NCI-H69 (cell line): Measurements from ENCODE around the gene EML2.
"Not testable (repeated sequence)": the region's sequence is repeated elsewhere in the genome, so short reads cannot be mapped to it uniquely, and the experiment has no call there.

Experiments used
- DNase-seq: peaks from one replicate; lab custom pipeline; 2025; lab: John Stamatoyannopoulos, UW

The EML2 gene

GRCh38 chr19:45615795-45616703, 23.1 kb downstream of the EML2 start:
- DNase-seq, result peak; percentile 92

- DNase-seq, result not testable (repeated sequence)
Measured at GRCh38 chr19:45615056-45615455, 24.1 kb downstream of the EML2 start.

- DNase-seq, result peak; percentile 65
Measured at GRCh38 chr19:45613926-45614725, 25.1 kb downstream of the EML2 start.

- no peak for DNase-seq
Measured at GRCh38 chr19:45608948-45609347, 30.2 kb downstream of the EML2 start.

- DNase-seq, result peak; percentile 79
Measured at GRCh38 chr19:45607071-45608029, 31.8 kb downstream of the EML2 start.

GRCh38 chr19:45601524-45602374, 37.4 kb downstream of the EML2 start, which contains the start of gene GPR4:
GPR4 (minus strand) TSS chr19:45602212; CDS start chr19:45591866, 10,346 bp downstream.
- peak; percentile 53 for DNase-seq

GRCh38 chr19:45601115-45601514, 38.1 kb downstream of the EML2 start:
- no peak for DNase-seq

- DNase-seq, result no peak
Measured at GRCh38 chr19:45600340-45600885, 38.8 kb downstream of the EML2 start.

- peak; percentile 64 for DNase-seq
Measured at GRCh38 chr19:45599286-45599685, 39.9 kb downstream of the EML2 start.

GRCh38 chr19:45598267-45599001, 40.8 kb downstream of the EML2 start:
- DNase-seq, result peak; percentile 52

- DNase-seq, result peak; percentile 21
Measured at GRCh38 chr19:45597425-45598111, 41.6 kb downstream of the EML2 start.

GRCh38 chr19:45595814-45596213, 43.4 kb downstream of the EML2 start:
- DNase-seq, result no peak

- no peak for DNase-seq
Measured at GRCh38 chr19:45593520-45593919, 45.7 kb downstream of the EML2 start.

GRCh38 chr19:45592366-45592765, 46.8 kb downstream of the EML2 start:
- no peak for DNase-seq

GRCh38 chr19:45591638-45592005, 47.6 kb downstream of the EML2 start:
- no peak for DNase-seq

- peak; percentile 78 for DNase-seq
Measured at GRCh38 chr19:45591004-45591637, 48.1 kb downstream of the EML2 start.

GRCh38 chr19:45590300-45591003, 48.7 kb downstream of the EML2 start:
- DNase-seq, result no peak

- no peak for DNase-seq
Measured at GRCh38 chr19:45589768-45590167, 49.4 kb downstream of the EML2 start.
